GM12892 (cell line): Measurements from ENCODE around the gene RTN4R.

Source experiments
- POLR2A ChIP-seq: IDR thresholded peaks from 2 replicates; pipeline ENCODE4 v1.6.1; 2011; ENCODE audit warnings: low read depth, low read length, control low read depth
- POLR2AphosphoS5 ChIP-seq: IDR thresholded peaks from 2 replicates; pipeline ENCODE4 v1.6.1; 2011; ENCODE audit warnings: low read depth, low read length, control low read depth

- TF ChIP-seq POLR2A (no peak), POLR2AphosphoS5 (no peak)
Measured at GRCh38 chr22:20291249-20291586, 23.1 kb upstream of the RTN4R start.
